HUES64 (cell line): ENCODE results near the gene SNRPA.
"Not testable (repeated sequence)": the region's sequence is repeated elsewhere in the genome, so short reads cannot be mapped to it uniquely, and the experiment has no call there.

Source experiments
- H3K27ac ChIP-seq: 2 replicates; pipeline ENCODE4 v1.7.0; 2013; ENCODE audit warnings: low read depth, low read length, inconsistent platforms
- H3K27me3 ChIP-seq: 2 replicates; pipeline ENCODE4 v1.6.1; 2013; ENCODE audit warnings: mild to moderate bottlenecking, low read length; ENCODE audit not compliant: insufficient read depth
- H3K36me3 ChIP-seq: 2 replicates; pipeline ENCODE4 v1.6.1; 2013; ENCODE audit warnings: mild to moderate bottlenecking, low read length; ENCODE audit not compliant: insufficient read depth
- H3K4me1 ChIP-seq: 2 replicates; pipeline ENCODE4 v1.6.1; 2013; ENCODE audit warnings: mild to moderate bottlenecking, low read length, moderate library complexity; ENCODE audit not compliant: insufficient read depth
- H3K4me3 ChIP-seq: 2 replicates; pipeline ENCODE4 v1.5.1; 2013; ENCODE audit warnings: mild to moderate bottlenecking, low read length, moderate library complexity
- H3K9ac ChIP-seq: 2 replicates; pipeline ENCODE4 v1.6.1; 2013; ENCODE audit warnings: mild to moderate bottlenecking, low read depth, low read length
- H3K9me3 ChIP-seq: 2 replicates; pipeline ENCODE4 v1.6.1; 2013; ENCODE audit warnings: low read depth, low read length; ENCODE audit not compliant: insufficient read depth
- WGBS: fragments of 150-250, 120-280 bp; methylation state at CpG from one replicate; pipeline ENCODE4 v1.1.7; 2013; ENCODE audit warnings: missing lambda C conversion rate; 5-methylcytosine and 5-hydroxymethylcytosine counted together

The SNRPA gene

GRCh38 chr19:40752257-40752781 lies 1.3 kb downstream of the SNRPA start:
- 76% methylated on average over 12 of the region's 12 CpGs for WGBS

GRCh38 chr19:40754611-40755247 lies 3.7 kb downstream of the SNRPA start:
- no peak overlapping the region for H3K27ac ChIP-seq
- 92% methylated on average over 9 of the region's 9 CpGs for WGBS
- no peak overlapping the region; the same call in 1 of the 2 replicates for H3K9ac ChIP-seq
- no peaks in the 10 kb centered on the region for H3K9me3 ChIP-seq
- H3K4me1 ChIP-seq: peaks cover 2% of the 10 kb centered on the region; the same call in 1 of the 2 replicates
- H3K4me3 ChIP-seq: 0 out of 2 replicates have a peak overlapping the region, but pooled peaks have one; percentile 2
- peaks cover 62% of the 10 kb centered on the region for H3K36me3 ChIP-seq
- no peaks in the 10 kb centered on the region for H3K27me3 ChIP-seq

More at GRCh38 chr19:40752257-40752781, 1.3 kb downstream of the SNRPA start:
- Histone ChIP-seq H3K4me1 (peaks cover 7% of the 10 kb centered on the region; the same call in 1 of the 2 replicates), H3K4me3 (peak overlapping the region; percentile 88), H3K27me3 (no peaks in the 10 kb centered on the region), H3K27ac (no peak overlapping the region), H3K9me3 (no peaks in the 10 kb centered on the region), H3K36me3 (peaks cover 42% of the 10 kb centered on the region), H3K9ac (peak overlapping the region; percentile 99; the same call in 1 of the 2 replicates)

DNA sequence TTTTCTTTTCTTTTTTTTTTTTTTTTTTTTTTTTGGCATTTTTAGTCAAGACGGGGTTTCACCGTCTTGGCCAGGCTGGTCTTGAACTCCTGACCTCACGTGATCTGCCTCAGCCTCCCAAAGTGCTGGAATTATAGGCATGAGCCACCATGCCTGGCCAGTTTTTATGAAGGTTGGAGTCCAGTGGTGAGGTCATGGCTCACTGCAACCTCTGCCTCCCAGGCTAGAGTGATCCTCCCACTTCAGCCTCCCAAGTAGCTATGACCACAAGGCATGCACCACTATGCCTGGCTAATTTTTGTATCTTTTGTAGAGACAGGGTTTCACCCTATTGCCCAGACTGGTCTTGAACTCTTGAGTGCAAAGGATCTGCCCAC lies 4.2 kb downstream of the SNRPA start:
- no peak overlapping the region for H3K27ac ChIP-seq
- H3K27me3 ChIP-seq: no peaks in the 10 kb centered on the region
- H3K4me1 ChIP-seq: no peaks in the 10 kb centered on the region; the same call in 1 of the 2 replicates
- no peak overlapping the region for H3K4me3 ChIP-seq
- WGBS: 97% methylated on average over 3 of the region's 3 CpGs
- no peaks in the 10 kb centered on the region for H3K9me3 ChIP-seq
- H3K9ac ChIP-seq: no peak overlapping the region
- H3K36me3 ChIP-seq: peaks cover 67% of the 10 kb centered on the region

GRCh38 chr19:40755791-40756190 lies 4.8 kb downstream of the SNRPA start:
- no peak overlapping the region for H3K4me3 ChIP-seq
- no peak overlapping the region for H3K9ac ChIP-seq
- H3K4me1 ChIP-seq: no peaks in the 10 kb centered on the region; the same call in 1 of the 2 replicates
- WGBS: 97% methylated on average over 8 of the region's 8 CpGs
- H3K27ac ChIP-seq: no peak overlapping the region
- H3K9me3 ChIP-seq: no peaks in the 10 kb centered on the region
- no peaks in the 10 kb centered on the region for H3K27me3 ChIP-seq
- H3K36me3 ChIP-seq: peaks cover 73% of the 10 kb centered on the region

DNA sequence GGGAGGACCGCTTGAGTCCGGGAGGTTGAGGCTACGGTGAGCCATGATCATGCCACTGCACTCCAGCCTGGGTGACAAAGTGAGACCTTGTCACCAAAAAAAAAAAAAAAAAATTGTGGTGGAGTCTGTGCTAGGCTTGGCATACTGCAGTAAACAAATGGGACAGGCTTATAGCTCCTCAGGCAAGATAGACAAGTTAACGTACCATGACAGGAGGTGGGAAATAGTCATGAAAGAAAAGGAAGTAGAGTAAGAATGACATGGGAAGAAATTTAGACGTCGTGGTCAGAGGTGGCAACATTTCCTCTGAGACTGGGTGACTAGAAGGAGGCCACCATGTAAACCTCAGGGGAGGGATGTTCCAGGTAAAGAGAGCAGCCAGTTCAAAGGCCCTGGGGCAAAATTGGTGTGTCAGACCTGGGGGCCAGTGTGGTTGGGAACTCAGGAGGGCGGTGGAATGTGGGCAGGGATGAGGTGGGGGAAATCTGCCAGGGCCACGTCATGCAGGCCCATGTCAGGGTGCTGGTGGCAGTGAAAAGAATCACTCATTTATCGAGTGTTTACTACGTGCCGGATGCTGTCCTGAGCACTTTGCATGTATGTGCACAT lies 5.6 kb downstream of the SNRPA start:
- H3K4me3 ChIP-seq: no peak overlapping the region
- no peak overlapping the region for H3K9ac ChIP-seq
- H3K9me3 ChIP-seq: no peaks in the 10 kb centered on the region
- 93% methylated on average over 10 of the region's 11 CpGs for WGBS
- H3K4me1 ChIP-seq: no peaks in the 10 kb centered on the region; the same call in 1 of the 2 replicates
- H3K36me3 ChIP-seq: peaks cover 81% of the 10 kb centered on the region
- H3K27me3 ChIP-seq: no peaks in the 10 kb centered on the region
- no peak overlapping the region for H3K27ac ChIP-seq

GRCh38 chr19:40758491-40758890 lies 7.5 kb downstream of the SNRPA start:
- Histone ChIP-seq H3K4me1 (no peaks in the 10 kb centered on the region), H3K9me3 (no peaks in the 10 kb centered on the region), H3K9ac (no peak overlapping the region), H3K4me3 (no peak overlapping the region), H3K27me3 (no peaks in the 10 kb centered on the region), H3K27ac (no peak overlapping the region), H3K36me3 (peaks cover 90% of the 10 kb centered on the region)
- WGBS: 96% methylated on average over 3 of the region's 3 CpGs

DNA sequence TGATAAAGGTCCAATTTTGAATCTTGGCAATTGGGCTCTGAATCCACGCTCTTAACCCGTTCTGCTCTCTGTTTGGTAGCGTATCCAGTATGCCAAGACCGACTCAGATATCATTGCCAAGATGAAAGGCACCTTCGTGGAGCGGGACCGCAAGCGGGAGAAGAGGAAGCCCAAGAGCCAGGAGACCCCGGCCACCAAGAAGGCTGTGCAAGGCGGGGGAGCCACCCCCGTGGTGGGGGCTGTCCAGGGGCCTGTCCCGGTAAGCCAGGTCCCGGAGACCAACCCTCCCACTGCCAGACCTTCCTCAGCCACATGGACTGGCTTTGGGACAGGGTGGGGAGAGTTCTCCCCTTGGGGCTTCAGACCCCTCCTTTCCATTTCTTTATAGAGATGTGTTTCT lies 8.3 kb downstream of the SNRPA start:
- Histone ChIP-seq H3K27ac (no peak overlapping the region), H3K36me3 (peaks cover 96% of the 10 kb centered on the region), H3K4me1 (no peaks in the 10 kb centered on the region), H3K9me3 (no peaks in the 10 kb centered on the region), H3K4me3 (no peak overlapping the region), H3K27me3 (no peaks in the 10 kb centered on the region), H3K9ac (no peak overlapping the region)
- WGBS: 98% methylated on average over 13 of the region's 13 CpGs

DNA sequence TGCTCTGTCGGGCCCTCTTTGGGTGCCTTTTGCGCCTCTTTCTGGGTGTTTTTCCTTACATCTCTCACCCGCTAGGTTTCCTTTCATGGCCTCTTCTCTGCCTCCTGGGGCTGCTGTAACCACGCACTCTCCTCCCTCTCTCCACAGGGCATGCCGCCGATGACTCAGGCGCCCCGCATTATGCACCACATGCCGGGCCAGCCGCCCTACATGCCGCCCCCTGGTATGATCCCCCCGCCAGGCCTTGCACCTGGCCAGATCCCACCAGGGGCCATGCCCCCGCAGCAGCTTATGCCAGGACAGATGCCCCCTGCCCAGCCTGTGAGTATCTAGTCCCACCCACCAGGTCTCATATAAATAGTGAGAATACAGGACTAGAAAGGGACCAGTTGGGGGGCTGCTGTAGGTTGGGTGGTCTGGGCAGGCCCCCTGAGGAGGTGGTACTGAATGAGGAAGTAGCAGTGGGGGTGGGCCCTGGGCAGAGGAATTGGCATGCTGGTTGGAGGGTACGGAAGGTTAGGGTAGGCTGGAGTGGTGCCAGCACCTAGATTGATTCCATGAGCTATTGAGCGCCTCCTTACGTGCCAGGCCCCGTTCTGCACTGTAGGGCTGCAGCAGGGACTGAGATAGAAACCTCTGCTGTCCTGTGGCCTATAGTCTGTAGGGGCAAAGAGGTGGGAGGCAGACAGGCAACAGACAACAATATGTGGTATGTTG lies 11.9 kb downstream of the SNRPA start:
- H3K9ac ChIP-seq: no peak overlapping the region
- H3K27ac ChIP-seq: no peak overlapping the region
- 93% methylated on average over 17 of the region's 17 CpGs for WGBS
- H3K4me3 ChIP-seq: no peak overlapping the region
- H3K27me3 ChIP-seq: no peaks in the 10 kb centered on the region
- peaks cover 89% of the 10 kb centered on the region for H3K36me3 ChIP-seq
- no peaks in the 10 kb centered on the region for H3K9me3 ChIP-seq
- H3K4me1 ChIP-seq: no peaks in the 10 kb centered on the region

DNA sequence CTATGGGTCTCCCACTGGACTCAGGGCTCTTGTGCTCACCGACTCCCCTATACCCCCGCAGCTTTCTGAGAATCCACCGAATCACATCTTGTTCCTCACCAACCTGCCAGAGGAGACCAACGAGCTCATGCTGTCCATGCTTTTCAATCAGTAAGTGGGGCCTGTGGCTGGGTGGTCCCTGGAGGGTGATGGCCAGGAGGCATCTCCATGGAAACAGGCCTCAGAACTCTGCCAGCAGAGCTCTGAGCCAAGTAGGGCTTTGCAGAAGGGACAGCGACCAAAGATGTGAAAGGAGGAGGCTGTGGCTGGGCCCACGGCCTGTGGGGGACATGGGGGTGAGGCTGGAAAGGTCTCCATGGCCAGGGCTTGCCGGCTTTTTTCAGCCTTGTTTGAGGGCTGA lies 12.5 kb downstream of the SNRPA start:
- peaks cover 83% of the 10 kb centered on the region for H3K36me3 ChIP-seq
- H3K4me1 ChIP-seq: no peaks in the 10 kb centered on the region
- 96% methylated on average over 7 of the region's 7 CpGs for WGBS
- no peak overlapping the region for H3K27ac ChIP-seq
- H3K27me3 ChIP-seq: no peaks in the 10 kb centered on the region
- H3K9me3 ChIP-seq: no peaks in the 10 kb centered on the region
- H3K9ac ChIP-seq: no peak overlapping the region
- no peak overlapping the region for H3K4me3 ChIP-seq

DNA sequence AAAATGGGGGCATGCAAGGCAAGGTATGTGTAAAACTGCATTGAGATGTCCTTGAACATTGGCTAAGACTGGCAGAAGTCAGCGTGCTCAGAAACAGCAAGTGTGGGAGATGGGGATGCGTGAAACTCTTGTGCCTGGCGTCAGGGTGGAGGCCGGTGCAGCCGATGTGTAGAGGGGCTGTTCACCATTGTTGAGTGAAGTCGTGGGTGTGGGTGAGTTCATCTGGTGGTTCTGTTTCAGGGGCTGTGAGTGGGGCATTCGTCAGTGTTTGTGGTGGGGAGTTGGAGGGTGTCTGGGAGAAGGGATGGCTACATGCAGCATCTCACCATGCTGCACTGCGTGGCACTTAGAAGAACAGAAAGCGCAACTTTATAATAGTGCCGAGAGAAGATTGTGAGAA lies 13.0 kb downstream of the SNRPA start:
- Histone ChIP-seq H3K27me3 (no peaks in the 10 kb centered on the region), H3K9me3 (no peaks in the 10 kb centered on the region), H3K4me1 (no peaks in the 10 kb centered on the region), H3K36me3 (peaks cover 80% of the 10 kb centered on the region), H3K9ac (no peak overlapping the region), H3K4me3 (no peak overlapping the region), H3K27ac (no peak overlapping the region)
- 95% methylated on average over 10 of the region's 10 CpGs for WGBS

- peaks cover 56% of the 10 kb centered on the region for H3K36me3 ChIP-seq
- not testable (repeated sequence) for H3K9ac ChIP-seq, H3K27me3 ChIP-seq, H3K27ac ChIP-seq, H3K4me1 ChIP-seq, H3K9me3 ChIP-seq, H3K4me3 ChIP-seq
- WGBS: 94% methylated on average over 13 of the region's 13 CpGs
Measured at GRCh38 chr19:40766385-40766784, 15.4 kb downstream of the SNRPA start.
